Body of pancreas (tissue), 4 donors: ENCODE measurements around the gene CFP. TPM values are rescaled to one million over a fixed set of nuclear protein-coding genes. Genes with fewer than 3 reads are reported as not detected.
"Not testable (repeated sequence)": the region's sequence is repeated elsewhere in the genome, so short reads cannot be mapped to it uniquely, and the experiment has no call there.

Source experiments
- ATAC-seq: fragments of 150-250 bp; one replicate; pipeline ENCODE4 v1.9.1; 2016
- DNase-seq, 4 donors: peaks; one replicate each; pipeline ENCODE4 v3.0.0-alpha.2; 2019
- H3K27ac ChIP-seq, 4 donors: fragments of 200-600 bp; sonication (generic); 1 replicate in 3 of 4; 2 replicates in 1 of 4; pipeline versions ENCODE4 v1.5.1 to v1.6.1; 2016 to 2019; ENCODE audit warnings: mild to moderate bottlenecking in 1 of 4, mixed read lengths in 1 of 4, moderate library complexity in 1 of 4
- H3K27me3 ChIP-seq, 2 donors: fragments of 200-600 bp; sonication (generic); one replicate each; pipeline ENCODE4 v1.6.0; 2016; ENCODE audit warnings: mild to moderate bottlenecking in 1 of 2
- H3K36me3 ChIP-seq, 2 donors: fragments of 200-600 bp; sonication (generic); replicated peaks in 1 of 2; 2 replicates each; pipeline ENCODE4 v1.5.1; 2016; ENCODE audit warnings: low read depth in 2 of 2; ENCODE audit not compliant: insufficient read depth in 1 of 2
- H3K4me1 ChIP-seq: fragments of 200-600 bp; sonication (generic); one replicate; pipeline ENCODE4 v1.6.0; 2016
- H3K4me3 ChIP-seq, 2 donors: fragments of 200-600 bp; sonication (generic); 1 replicate in 1 of 2; 2 replicates in 1 of 2; pipeline ENCODE4 v1.5.1; 2016 to 2019
- H3K9me3 ChIP-seq, 3 donors: fragments of 200-600 bp; sonication (generic); 1 replicate in 2 of 3; 2 replicates in 1 of 3; pipeline ENCODE4 v1.5.1; 2016
- POLR2A ChIP-seq, 3 donors: fragments of 450-650 bp; IDR thresholded peaks; one replicate each; pipeline ENCODE4 v1.6.1; 2016; ENCODE audit warnings: antibody characterized with exemption in 3 of 3, mild to moderate bottlenecking in 2 of 3
- WGBS, 2 donors: methylation state at CpG; one replicate each; pipeline ENCODE4 v1.1.5; 2017; 5-methylcytosine and 5-hydroxymethylcytosine counted together
- intact Hi-C: fragments of 100-400 bp; cut with DNase I; formaldehyde crosslinking; loops from one replicate; pipeline ENCODE4 v1.15.1; 2023
- total RNA-seq, 2 donors: library from RNA; depleted of rRNA; stranded (reverse); fragments of >200 nt; gene quantifications; one replicate each; pipeline ENCODE4 v1.1.0, GENCODE V29; 2016
- TF ChIP-seq, protein P1 (sequence below), 7 experiments: fragments of 450-650 bp in 4 of 7; fragments of 200-600 bp in 3 of 7; sonication (generic) in 3 of 7; IDR thresholded peaks; one replicate each; pipeline ENCODE4 v1.5.1; 2016 to 2019; ENCODE audit warnings: antibody characterized with exemption in 7 of 7

CFP gene
- total RNA-seq, 2 donors from 2014 or later = 1.8 TPM; not detected in 1

GRCh38 chrX:47611489-47611888 is 18.2 kb downstream of the CFP start:
- ATAC-seq (no peak), DNase-seq (no peak)
- Histone ChIP-seq H3K36me3 (no peaks in the 10 kb centered on the region), H3K9me3 (no peaks in the 10 kb centered on the region), H3K4me1 (no peaks in the 10 kb centered on the region), H3K27me3 (no peaks in the 10 kb centered on the region), H3K4me3 (no peak overlapping the region), H3K27ac (no peak overlapping the region)
- TF ChIP-seq POLR2A (IDR thresholded peaks at IDR 0.05) = no peak
- TF ChIP-seq, protein P1, sequence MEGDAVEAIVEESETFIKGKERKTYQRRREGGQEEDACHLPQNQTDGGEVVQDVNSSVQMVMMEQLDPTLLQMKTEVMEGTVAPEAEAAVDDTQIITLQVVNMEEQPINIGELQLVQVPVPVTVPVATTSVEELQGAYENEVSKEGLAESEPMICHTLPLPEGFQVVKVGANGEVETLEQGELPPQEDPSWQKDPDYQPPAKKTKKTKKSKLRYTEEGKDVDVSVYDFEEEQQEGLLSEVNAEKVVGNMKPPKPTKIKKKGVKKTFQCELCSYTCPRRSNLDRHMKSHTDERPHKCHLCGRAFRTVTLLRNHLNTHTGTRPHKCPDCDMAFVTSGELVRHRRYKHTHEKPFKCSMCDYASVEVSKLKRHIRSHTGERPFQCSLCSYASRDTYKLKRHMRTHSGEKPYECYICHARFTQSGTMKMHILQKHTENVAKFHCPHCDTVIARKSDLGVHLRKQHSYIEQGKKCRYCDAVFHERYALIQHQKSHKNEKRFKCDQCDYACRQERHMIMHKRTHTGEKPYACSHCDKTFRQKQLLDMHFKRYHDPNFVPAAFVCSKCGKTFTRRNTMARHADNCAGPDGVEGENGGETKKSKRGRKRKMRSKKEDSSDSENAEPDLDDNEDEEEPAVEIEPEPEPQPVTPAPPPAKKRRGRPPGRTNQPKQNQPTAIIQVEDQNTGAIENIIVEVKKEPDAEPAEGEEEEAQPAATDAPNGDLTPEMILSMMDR (IDR thresholded peaks at IDR 0.05) = no peak
- intact Hi-C loops = no loop called here
- 83% methylated on average over 2 of the region's 2 CpGs; no CpG with 5 or more reads in 1 of the 2 donors for WGBS, 2 donors

DNA sequence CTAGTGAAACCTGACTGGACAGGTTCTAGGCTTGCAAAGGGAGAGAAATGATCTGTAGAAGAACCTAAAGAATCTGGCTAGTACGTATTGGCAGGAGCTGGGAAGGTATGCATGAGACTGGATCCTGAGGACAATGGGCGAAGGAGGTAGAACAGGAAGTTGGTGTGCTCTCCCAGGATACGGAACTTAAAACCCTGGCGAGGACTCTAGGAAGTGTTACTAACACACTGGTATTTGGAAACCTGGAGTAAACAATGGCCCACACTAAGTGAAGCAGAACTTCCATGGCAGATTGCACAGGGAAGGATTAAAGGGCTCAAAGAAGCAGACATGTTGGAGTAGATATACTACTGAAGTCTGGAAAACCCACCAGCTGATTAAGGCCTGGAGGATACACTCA is 19.2 kb downstream of the CFP start:
- H3K4me3 ChIP-seq = no peak overlapping the region
- H3K4me1 ChIP-seq = no peaks in the 10 kb centered on the region
- H3K36me3 ChIP-seq = no peaks in the 10 kb centered on the region
- H3K9me3 ChIP-seq = no peaks in the 10 kb centered on the region
- H3K27ac ChIP-seq = no peak overlapping the region
- TF ChIP-seq, protein P1 (IDR thresholded peaks at IDR 0.05) = no peak
- TF ChIP-seq POLR2A (IDR thresholded peaks at IDR 0.05) = no peak
- intact Hi-C loops = no loop called here
- H3K27me3 ChIP-seq = no peaks in the 10 kb centered on the region
- ATAC-seq = no peak
- WGBS, 2 donors = 74 to 96% methylated on average over 4 of the region's 4 CpGs
- no peak for DNase-seq

DNA sequence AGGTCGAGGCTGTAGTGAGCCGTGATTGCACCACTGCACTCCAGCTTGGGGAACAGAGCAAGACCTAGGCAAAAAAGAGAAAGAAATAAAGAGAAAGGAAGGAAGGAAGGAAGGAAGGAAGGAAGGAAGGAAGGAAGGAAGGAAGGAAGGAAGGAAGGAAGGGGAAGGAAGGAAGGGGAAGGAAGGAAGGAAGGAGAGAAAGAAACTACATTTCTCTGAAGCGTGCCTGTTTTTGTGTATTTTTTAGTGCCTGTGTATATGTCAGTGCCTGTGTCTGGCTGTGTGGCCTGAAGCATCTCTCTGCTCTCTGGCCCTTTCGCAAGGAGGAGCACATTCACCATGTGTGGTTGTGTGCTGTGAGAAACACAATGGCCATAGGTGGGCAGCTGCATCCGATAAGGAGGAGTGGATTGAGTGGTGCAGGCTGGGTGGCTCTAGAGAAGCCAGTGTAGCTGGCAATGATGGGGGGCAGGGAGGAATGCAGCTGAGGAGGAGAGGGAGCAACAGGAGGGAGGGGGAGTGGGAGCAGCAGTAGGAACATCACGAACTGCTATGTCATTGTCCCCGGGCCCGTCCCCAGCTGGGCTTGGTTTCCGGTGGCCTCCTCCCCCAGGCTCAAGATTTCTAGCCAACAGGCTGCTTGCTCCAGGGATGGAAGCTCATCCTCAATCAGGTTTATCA is 21.5 kb downstream of the CFP start:
- no peak for DNase-seq
- ATAC-seq = no peak

GRCh38 chrX:47607091-47607490 is 22.6 kb downstream of the CFP start:
- no peaks in the 10 kb centered on the region for H3K4me1 ChIP-seq
- no peak overlapping the region for H3K27ac ChIP-seq
- no peak for ATAC-seq
- no peak for TF ChIP-seq POLR2A (IDR thresholded peaks at IDR 0.05)
- TF ChIP-seq, protein P1 (IDR thresholded peaks at IDR 0.05) = no peak
- no peaks in the 10 kb centered on the region for H3K27me3 ChIP-seq
- H3K4me3 ChIP-seq = no peak overlapping the region
- no peaks in the 10 kb centered on the region for H3K36me3 ChIP-seq
- no peaks in the 10 kb centered on the region for H3K9me3 ChIP-seq
- DNase-seq = no peak
- intact Hi-C loops = no loop called here

More for the DNA sequence above, 21.5 kb downstream of the CFP start:
- intact Hi-C loops = no loop called here
- no peaks in the 10 kb centered on the region for H3K27me3 ChIP-seq
- H3K4me3 ChIP-seq = no peak overlapping the region
- H3K27ac ChIP-seq = no peak overlapping the region
- TF ChIP-seq POLR2A (IDR thresholded peaks at IDR 0.05) = no peak
- TF ChIP-seq, protein P1 (IDR thresholded peaks at IDR 0.05) = no peak
- no peaks in the 10 kb centered on the region for H3K9me3 ChIP-seq
- H3K36me3 ChIP-seq = no peaks in the 10 kb centered on the region
- no peaks in the 10 kb centered on the region for H3K4me1 ChIP-seq
- WGBS, 2 donors = 25 to 43% methylated on average over 7 to 8 of the region's 9 CpGs

GRCh38 chrX:47605024-47605423 is 24.7 kb downstream of the CFP start:
- 57 to 59% methylated on average over 5 to 9 of the region's 9 CpGs for WGBS, 2 donors
- H3K27ac ChIP-seq = no peak overlapping the region
- no peak for TF ChIP-seq POLR2A (IDR thresholded peaks at IDR 0.05)
- TF ChIP-seq, protein P1 (IDR thresholded peaks at IDR 0.05) = no peak

GRCh38 chrX:47603125-47603524 is 26.6 kb downstream of the CFP start:
- H3K9me3 ChIP-seq, intact Hi-C loops, H3K27ac ChIP-seq, H3K36me3 ChIP-seq, H3K4me3 ChIP-seq, H3K27me3 ChIP-seq, H3K4me1 ChIP-seq, ATAC-seq, DNase-seq: not testable (repeated sequence)
- 93 to 95% methylated on average over 4 of the region's 4 CpGs for WGBS, 2 donors

More at GRCh38 chrX:47605024-47605423, 24.7 kb downstream of the CFP start:
- Histone ChIP-seq H3K4me1 (no peaks in the 10 kb centered on the region), H3K36me3 (no peaks in the 10 kb centered on the region), H3K9me3 (no peaks in the 10 kb centered on the region), H3K27me3 (no peaks in the 10 kb centered on the region), H3K4me3 (no peak overlapping the region)
- intact Hi-C loops = no loop called here
- DNase-seq (no peak), ATAC-seq (no peak)
